ENCODE measurements around the gene PARP8.
A peak's percentile ranks its signal among the peaks of the same experiment; 100 is the strongest.

PARP8 gene

DNA sequence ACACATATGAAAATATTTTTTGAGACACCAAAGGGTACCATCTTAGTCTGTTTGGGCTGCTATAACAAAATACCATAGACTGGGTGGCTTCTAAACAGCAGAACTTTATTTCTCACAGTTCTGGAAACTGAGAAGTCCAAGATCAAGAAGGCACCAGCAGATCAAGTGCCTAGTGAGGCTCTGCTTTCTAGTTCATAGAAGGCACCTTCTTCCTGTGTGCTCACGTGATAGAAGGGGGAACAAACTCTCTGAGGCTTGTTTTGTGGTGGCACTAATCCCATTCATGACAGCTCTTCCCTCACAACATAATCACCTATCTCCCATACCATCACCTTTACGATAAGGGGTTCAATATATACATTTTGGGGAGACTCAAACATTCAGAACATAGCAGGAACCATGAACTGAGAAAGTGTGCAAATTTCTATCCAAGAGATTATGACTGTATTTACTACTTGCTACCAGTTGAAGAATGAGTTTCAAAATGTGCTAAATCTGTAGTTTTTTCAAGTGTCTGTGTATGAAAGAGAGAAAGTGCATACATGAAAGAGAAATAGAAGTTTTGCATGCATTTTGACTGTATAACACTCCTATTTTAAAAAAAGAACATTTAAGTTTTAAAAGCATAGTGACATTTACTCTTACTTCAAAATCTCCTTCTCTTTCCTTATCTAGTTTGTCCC is 207.3 kb downstream of the PARP8 start:
- peaks cover 9% of the 10 kb centered on the region for H3K9me3 Mint-ChIP-seq
- no peaks in the 10 kb centered on the region for H3K36me3 Mint-ChIP-seq (ENCODE audit: low read depth)
- intact Hi-C loops (cut with micrococcal nuclease), result no loop called here

DNA sequence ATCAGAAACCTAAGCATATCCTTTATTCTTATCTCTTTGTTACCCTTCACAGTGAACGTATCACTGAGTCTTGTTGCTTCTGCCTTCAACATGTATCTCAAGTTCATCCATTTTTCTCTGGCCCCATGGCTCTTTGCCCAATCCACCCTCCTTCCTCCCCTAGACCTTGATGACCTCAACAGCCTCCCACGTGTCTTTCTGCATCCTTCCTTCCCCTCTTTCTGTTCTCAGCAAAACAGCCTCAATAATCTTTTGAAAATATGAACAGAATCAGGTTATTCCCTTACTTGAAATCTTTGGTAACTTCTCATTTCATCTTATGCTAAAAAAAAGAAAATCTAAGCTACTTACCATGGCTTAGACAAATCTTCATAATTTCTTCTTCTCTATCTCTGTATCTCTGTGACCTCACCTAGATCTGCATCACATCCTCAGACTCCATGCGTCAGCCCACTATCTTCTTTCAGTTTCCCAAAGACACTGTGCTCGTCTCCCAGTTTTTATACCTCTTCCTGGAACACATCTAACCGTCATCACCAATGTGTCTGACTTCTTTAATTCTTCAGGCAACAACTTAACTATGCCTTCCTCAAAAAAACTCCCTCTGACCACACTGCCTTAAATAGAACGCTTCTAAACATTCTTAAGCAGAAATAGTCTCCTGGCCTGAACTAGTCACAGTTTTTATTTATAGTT is 208.0 kb downstream of the PARP8 start:
- peaks cover 25% of the 10 kb centered on the region for H3K4me1 Mint-ChIP-seq (ENCODE audit: low read depth)
- peak overlapping the region; percentile 81 for H3K27ac Mint-ChIP-seq
- H3K27me3 Mint-ChIP-seq, result peaks cover 13% of the 10 kb centered on the region
- intact Hi-C loops (cut with micrococcal nuclease), result no loop called here
- no peaks in the 10 kb centered on the region for H3K36me3 Mint-ChIP-seq (ENCODE audit: low read depth)
- peaks cover 9% of the 10 kb centered on the region for H3K9me3 Mint-ChIP-seq
- H3K4me3 Mint-ChIP-seq, result peak overlapping the region; percentile 60

More for the DNA sequence above, 207.3 kb downstream of the PARP8 start:
- Mint-ChIP-seq H3K4me3 (no peak overlapping the region), H3K4me1 (ENCODE audit: low read depth) (peaks cover 25% of the 10 kb centered on the region), H3K27ac (peak overlapping the region; percentile 81), H3K27me3 (peaks cover 18% of the 10 kb centered on the region)

DNA sequence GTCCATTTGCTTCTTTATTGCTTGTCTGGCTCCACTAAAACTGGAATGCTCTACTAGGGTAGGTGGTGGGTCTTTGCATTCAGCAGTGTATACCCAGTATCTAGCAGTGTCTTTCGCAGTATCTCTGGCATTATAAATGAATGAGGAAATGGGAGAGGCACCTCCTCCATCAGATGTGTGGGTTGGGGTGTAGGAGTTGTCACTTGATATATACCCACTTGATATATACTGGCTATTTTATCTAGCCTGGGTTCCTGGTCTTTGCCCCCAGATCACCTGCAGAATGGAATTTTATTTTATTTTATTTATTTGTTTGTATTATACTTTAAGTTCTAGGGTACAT is 208.5 kb downstream of the PARP8 start:
- Mint-ChIP-seq H3K9me3 (peaks cover 14% of the 10 kb centered on the region), H3K4me1 (ENCODE audit: low read depth) (peaks cover 25% of the 10 kb centered on the region), H3K27me3 (peaks cover 11% of the 10 kb centered on the region), H3K27ac (peak overlapping the region; percentile 81), H3K36me3 (ENCODE audit: low read depth) (no peaks in the 10 kb centered on the region), H3K4me3 (no peak overlapping the region)
- intact Hi-C loops (cut with micrococcal nuclease), result no loop called here

DNA sequence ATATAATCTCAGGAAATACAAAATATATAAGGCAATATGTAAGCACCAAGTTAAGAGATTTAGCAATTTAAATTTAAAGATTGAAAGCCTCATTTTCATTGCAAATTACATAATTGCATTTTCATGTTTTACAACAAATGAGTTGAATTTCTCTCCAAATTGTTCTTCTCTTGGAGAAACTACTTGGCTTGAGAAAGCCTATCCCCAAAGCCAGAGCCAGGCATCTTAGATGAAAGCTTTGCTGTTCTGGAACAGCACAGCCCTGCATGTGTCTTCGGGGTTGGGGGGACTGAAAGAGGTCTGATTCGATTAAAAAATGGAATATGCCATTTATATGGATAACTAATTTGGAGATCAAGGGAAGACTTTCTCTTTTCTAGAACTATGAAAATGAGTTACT is 212.0 kb downstream of the PARP8 start:
- Mint-ChIP-seq H3K27me3 (peaks cover 4% of the 10 kb centered on the region), H3K9me3 (peaks cover 7% of the 10 kb centered on the region), H3K36me3 (ENCODE audit: low read depth) (no peaks in the 10 kb centered on the region), H3K4me1 (ENCODE audit: low read depth) (peaks cover 18% of the 10 kb centered on the region), H3K27ac (no peak overlapping the region), H3K4me3 (no peak overlapping the region)
- intact Hi-C loops (cut with micrococcal nuclease), result no loop called here

DNA sequence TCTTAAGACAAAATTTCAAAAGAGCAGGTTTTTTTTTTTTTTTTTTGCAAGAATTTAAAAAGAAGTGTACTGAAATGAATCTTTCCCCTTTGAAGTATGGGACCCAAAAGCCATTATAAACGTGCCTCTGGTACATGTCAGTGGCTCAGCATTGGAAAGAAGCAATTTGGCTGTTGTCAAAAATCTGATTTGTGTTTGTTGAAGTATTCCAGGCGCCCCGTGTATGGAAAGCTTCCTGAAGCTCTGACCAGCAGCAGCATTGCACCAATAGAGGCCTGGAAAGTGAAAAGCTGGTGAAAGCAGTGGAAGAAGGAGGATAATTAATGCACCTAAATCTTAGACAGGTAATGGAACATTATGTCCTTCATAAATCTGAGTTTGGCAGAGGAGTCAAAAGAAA is 215.0 kb downstream of the PARP8 start:
- intact Hi-C loops (cut with micrococcal nuclease), result no loop called here
- Mint-ChIP-seq H3K27ac (no peak overlapping the region), H3K36me3 (ENCODE audit: low read depth) (no peaks in the 10 kb centered on the region), H3K4me1 (ENCODE audit: low read depth) (no peaks in the 10 kb centered on the region), H3K27me3 (peaks cover 19% of the 10 kb centered on the region), H3K4me3 (no peak overlapping the region), H3K9me3 (peaks cover 7% of the 10 kb centered on the region)

DNA sequence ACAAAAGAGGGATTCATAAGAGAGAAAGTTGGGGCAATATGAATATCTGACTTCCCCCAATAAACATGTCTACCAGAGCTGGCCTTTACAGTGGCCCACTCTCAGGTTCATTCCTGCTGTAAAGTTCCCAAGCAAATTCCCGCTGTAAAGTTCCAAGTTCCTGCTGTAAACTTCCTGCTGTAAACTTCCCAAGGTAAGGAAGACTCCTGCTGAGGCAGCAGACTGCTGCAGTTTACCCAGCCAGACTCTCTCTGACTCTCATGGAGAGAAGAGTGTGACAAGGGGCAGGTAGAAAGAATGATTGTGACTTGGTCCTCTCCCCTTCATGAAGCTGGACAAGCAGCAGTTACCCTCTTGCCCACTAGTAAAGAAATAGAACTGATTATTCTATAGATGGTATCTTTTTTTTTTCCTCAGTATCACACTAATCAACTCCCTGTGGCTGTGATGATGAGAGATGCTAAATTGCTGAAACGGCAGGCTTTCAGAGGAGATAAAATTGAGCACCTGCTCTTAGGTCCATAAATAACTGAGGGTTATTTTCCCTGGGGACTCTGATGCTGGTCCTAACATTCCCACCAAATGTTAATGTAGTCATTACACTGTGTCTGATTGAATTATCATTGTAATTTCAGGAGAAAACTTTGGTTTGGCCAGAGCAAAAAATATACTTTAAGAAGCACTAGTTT is 220.4 kb downstream of the PARP8 start:
- Mint-ChIP-seq H3K27me3 (peaks cover 19% of the 10 kb centered on the region), H3K4me1 (ENCODE audit: low read depth) (no peaks in the 10 kb centered on the region), H3K4me3 (no peak overlapping the region), H3K36me3 (ENCODE audit: low read depth) (no peaks in the 10 kb centered on the region), H3K27ac (no peak overlapping the region), H3K9me3 (no peaks in the 10 kb centered on the region)
- intact Hi-C loops (cut with micrococcal nuclease), result no loop called here

DNA sequence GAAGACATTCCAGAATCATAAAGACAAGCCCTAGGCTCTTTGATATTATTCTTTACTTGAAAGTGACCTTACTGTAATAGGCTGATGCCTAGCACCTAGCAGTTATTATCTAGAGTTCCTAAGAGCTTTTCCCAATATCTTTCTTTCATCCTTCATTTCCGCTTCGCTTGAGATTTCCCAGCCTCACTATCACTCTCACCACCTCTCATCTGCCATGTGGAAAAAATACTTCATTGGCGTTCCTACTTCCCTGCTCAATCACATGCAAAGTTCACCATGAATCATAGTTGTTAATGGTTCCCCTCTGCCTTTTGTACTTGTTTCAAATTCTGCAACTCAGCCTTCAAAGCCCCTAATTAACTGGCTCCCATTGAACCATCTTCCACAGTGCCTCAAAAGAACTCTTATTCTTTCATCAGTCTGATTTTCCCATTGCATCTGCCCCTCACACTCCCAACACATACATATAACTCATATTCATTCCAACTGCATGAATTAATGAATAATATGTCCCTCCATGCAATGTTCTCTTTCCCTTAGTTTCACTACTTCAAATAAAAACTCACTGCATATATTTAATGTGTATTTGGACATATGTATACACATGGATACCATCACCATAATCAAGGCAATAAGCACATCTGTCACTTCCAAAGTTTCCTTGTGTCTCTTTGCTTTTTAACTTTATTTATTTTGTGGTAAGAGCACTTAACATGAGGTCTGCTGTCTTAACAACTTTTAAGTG is 221.6 kb downstream of the PARP8 start:
- intact Hi-C loops (cut with micrococcal nuclease), result no loop called here

DNA sequence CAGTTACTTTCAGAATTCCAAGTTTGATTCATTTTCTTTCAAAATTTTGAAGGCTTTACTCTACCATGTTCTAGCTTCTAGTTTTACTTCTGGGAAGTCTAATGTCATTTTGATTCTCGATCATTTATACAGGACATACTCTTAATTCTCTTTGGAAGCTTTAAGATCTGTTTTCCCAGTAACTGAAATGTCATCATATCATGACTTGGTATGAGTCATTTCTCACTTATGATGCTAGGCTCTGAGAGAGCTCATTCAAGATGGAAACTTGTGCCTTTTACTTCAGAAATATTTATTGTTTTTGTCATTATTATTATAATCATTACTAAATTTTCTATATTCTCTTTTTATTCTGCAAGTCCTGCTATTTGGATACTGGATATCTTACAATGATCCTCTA is 222.3 kb downstream of the PARP8 start:
- intact Hi-C loops (cut with micrococcal nuclease), result no loop called here
- H3K9me3 Mint-ChIP-seq, result no peaks in the 10 kb centered on the region

More for the DNA sequence above, 221.6 kb downstream of the PARP8 start:
- H3K27ac Mint-ChIP-seq, result no peak overlapping the region
- H3K27me3 Mint-ChIP-seq, result peaks cover 19% of the 10 kb centered on the region
- H3K36me3 Mint-ChIP-seq (ENCODE audit: low read depth), result no peaks in the 10 kb centered on the region
- no peaks in the 10 kb centered on the region for H3K9me3 Mint-ChIP-seq
- no peak overlapping the region for H3K4me3 Mint-ChIP-seq
- H3K4me1 Mint-ChIP-seq (ENCODE audit: low read depth), result no peaks in the 10 kb centered on the region

DNA sequence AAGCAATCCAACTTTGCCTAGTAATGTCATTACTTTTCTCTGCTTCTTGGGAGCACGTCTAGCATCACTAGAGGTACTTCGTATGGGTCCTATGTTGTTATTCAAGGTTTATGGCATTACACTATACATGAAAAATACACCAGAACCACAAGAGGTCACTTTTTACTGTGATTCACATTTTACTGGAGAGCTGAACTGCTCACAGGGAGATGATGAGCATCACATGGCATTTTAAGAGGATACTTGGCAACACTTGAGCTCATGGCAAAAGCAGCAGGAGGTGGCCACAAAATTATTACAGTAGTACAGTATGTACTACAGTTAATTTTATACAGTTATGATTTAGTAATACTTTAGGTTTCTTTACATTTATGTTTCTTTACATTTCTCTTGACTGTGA is 223.4 kb downstream of the PARP8 start:
- no peaks in the 10 kb centered on the region for H3K36me3 Mint-ChIP-seq (ENCODE audit: low read depth)
- H3K4me3 Mint-ChIP-seq, result no peak overlapping the region
- H3K27me3 Mint-ChIP-seq, result peaks cover 17% of the 10 kb centered on the region
- H3K27ac Mint-ChIP-seq, result no peak overlapping the region
- H3K9me3 Mint-ChIP-seq, result no peaks in the 10 kb centered on the region
- intact Hi-C loops (cut with micrococcal nuclease), result no loop called here
- no peaks in the 10 kb centered on the region for H3K4me1 Mint-ChIP-seq (ENCODE audit: low read depth)

More for the DNA sequence above, 222.3 kb downstream of the PARP8 start:
- Mint-ChIP-seq H3K4me3 (no peak overlapping the region), H3K27me3 (peaks cover 19% of the 10 kb centered on the region), H3K36me3 (ENCODE audit: low read depth) (no peaks in the 10 kb centered on the region), H3K27ac (no peak overlapping the region), H3K4me1 (ENCODE audit: low read depth) (no peaks in the 10 kb centered on the region)
